GM15510 (cell line): Measurements from ENCODE around the gene GAK.

Experiments
- POLR2A ChIP-seq: IDR thresholded peaks from 3 replicates; pipeline ENCODE4 v1.6.1; 2011; ENCODE audit warnings: borderline replicate concordance; ENCODE audit not compliant: insufficient read length; ENCODE audit errors: extremely low read depth

GAK gene

DNA sequence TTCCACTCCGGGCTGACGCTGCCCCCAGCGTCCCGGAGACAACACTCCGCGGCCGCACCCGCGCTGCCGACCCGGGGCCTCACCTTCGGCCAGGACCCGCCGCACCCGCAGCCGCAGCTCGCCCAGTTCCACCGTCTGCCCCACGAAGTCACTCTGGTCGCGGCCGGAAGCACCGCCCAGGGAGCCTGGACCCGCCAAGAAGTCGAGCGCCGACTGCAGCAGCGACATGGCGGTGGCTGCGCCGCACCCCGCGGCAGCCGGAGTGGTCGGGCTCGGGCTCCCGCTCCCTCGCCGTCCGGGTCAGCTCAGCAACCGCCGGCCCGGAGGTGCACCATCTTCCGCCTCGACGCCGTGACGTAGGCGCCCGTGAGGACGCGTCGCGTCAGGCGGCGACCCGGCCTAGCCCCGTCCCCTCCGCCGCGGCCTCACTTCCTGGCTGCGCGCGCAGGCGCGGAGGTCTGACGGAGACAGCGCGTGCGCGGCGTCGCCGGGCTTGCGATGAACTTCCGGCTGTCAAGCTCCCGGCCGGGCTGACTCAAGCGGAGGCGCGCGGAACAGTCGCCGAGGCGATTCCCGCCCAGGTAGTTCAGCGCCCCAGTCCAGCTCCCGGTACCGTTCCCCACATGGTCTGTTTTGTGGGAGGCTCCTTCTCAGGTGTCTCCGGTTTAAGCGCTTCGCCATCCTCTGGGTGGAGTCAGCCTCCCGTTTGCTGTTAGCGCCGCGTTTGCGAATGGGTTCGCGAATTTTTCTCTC, at the start of gene GAK, which contains the start of gene TMEM175:
Gene GAK, minus strand, starts transcription at position 357 of the 753 bp plus-strand sequence. Its CDS starts 129 bp downstream, at position 228.
Gene TMEM175, plus strand, starts transcription at position 501 of the 753 bp plus-strand sequence. CDS start 15,280 bp downstream, outside the sequence.
- TF ChIP-seq POLR2A = peak; percentile 89

DNA sequence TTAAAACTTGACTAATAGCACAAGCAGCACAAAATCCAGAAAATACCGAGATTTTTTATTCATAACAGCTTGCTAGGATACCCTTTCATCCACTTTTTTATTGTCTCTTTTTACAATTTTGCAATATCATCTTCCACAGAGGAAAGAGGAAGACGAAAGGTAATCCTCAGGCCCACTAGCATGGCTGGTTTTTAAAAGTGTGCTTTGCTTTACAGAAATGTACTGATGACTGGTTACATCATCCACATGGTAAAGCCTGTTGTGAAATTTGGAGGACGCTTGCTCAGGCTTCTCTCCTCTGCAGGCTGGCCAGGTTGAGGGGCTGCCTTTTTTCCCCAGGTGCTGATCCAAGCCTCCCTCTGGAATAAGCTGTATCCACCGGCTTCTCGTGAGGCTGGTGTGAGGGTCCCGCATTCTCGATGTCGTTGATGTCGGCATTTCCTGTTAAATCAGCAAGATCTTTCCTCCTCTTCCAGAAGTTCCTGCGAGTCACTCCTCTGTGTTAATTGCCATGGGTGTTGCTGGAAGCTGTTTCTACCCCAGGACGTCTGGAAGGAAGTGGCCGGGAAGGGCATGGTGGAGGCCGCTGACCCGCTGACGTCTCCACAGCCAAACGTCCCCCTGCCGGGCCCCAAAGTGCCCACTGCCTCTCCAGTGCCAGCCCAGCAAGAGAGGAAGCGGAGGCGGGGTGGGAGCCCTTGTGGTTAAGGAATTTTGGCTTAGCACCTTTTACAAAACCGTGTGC, 47.0 kb upstream of the GAK start:
- no peak for TF ChIP-seq POLR2A

DNA sequence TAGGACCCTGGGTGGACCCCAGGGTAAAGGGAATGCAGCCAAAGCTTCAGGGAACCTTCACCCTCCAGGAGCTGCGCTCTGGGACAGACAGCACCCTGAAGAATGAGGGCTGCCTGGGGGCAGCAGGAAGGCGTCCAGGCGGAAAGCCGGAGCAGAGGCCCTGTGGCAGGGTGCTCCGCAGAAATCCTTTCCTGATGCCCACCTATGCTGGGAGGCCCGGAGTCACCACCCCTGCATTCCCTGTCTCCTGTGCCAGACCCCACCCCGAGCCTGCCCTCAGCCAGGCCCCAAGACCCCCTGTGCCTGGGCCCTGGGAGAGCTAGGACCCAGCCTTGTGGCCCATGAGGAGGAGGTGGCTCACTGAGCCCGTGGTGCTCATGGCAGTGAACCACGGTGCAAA, 42.6 kb upstream of the GAK start:
- no peak for TF ChIP-seq POLR2A

DNA sequence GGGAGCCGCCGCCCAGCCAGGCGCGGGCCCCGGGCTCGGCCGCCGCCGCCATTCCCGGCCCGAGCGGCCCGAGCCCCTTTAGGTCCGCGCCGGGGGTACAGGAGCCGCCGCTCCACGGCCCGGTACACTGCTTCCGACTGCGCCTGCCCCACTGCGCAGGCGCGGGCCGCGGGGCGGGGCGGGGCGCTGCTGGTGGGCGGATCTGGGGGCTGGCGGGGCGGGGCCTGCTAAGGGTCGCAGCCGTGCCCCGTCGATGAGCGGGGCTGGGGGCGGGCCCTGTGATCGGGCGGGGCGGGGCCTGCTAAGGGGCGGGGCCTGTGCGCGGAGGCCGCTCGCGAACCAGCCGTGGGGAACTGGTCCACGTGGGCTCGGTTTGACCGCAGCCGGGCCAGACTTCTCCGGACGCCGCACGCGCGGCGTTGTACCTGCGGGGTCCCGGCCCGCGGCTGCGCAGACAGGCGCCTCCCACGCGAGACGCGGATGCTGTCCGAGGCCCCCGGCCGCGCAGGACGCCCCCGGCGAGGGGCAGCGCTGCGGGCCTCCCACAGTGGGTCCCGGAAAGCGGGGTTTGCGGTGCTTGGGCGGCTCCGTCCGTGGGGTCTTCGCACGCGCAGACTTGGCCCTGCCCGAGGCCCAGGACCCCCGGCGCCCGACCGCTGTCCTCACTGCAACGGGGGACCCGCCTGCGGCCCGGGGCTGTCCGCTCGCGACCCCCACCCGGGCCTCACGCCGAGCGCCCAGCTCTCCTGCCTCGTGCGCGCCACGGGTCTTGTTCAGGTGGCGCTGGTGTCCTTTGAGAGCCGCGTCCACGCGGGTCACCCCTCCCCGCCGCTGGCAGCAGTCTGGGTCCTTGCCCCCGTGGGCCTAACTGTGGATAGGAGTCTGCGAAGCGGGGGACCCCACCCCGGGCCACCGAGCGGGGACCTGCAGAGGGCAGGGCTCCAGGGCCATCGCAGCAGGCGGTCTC, 41.6 kb upstream of the GAK start, which contains the start of gene DGKQ:
Gene DGKQ, minus strand, starts transcription at position 139 of the 967 bp plus-strand sequence. Its CDS starts 87 bp downstream, at position 52.
- TF ChIP-seq POLR2A = peak; percentile 73

DNA sequence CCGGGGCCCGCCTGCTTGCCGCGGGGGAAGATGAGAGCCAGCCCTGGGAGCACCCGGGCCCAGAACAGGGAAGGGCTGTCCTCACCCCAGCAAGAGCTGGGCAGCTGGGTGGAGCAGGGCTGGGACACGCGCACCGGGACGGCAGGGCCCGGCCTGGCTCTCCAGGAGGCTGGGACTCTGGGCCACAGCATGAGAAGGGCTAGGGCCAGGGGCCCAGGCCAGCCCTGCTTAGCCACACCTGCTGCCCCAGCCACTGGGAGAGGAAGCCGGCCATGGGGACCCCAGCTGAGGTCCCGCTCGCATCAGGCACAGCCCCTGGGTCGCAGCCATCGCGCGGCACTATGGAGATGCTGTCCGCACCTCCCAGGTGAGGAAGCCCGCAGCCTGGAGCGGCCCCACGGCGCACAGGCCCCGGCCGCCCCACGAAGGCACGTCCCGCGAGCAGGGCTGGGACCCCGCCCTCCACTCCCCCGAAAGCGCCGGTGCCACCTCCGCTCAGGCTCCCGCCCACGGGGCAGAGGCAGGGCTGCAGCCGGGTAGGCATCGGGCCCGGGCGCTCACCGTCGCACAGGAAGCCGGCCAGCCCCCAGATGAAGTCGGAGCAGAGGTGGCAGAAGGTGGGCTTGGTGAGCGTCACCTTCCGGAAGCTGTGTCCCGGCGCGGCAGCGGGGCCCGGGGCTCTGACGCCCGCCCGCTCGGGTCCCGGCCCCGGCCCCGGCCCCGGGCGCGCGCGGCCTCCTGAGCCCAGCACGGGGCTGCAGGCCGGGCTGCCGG, 40.7 kb upstream of the GAK start:
- TF ChIP-seq POLR2A = no peak

DNA sequence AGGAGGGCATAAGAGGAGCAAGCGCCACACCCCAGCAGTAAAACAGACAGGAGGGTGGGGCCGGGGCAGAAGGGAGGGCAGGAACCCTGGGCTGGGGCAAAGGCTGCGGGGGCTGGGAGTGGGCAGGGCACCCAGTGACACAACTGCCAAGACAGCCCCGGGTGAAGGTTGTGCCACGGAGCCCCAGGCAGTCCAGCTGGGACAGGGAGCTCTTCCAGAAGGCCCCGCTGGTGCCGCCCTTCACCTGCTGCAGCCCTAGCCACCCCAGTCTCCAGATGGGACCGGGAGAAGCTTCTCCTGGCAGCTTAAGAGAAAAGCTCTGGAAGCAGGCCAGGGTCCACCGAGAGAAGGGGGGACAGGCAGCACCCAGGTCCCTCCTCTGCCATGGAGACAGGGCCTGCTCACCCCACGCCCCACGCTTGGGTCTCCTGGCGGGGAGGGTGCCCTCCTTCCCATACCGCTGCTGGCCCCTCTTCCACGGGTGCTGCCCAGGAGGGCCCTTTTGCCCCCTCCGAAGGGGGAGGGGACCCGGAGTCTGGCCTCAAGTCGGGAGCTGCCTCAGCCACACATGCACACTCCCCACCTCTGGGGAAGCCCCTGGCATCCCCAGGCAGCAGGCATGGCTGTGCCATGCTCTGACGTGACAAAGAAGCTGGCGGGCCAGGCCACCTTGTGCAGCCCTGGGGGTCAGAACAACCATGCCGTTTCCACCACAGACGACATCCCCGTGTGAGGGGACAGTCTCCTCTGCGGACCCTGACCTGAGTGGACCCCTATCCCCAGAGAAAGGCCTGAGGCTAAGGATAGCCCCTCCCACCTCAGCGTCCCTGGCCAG, 39.8 kb upstream of the GAK start:
- no peak for TF ChIP-seq POLR2A

DNA sequence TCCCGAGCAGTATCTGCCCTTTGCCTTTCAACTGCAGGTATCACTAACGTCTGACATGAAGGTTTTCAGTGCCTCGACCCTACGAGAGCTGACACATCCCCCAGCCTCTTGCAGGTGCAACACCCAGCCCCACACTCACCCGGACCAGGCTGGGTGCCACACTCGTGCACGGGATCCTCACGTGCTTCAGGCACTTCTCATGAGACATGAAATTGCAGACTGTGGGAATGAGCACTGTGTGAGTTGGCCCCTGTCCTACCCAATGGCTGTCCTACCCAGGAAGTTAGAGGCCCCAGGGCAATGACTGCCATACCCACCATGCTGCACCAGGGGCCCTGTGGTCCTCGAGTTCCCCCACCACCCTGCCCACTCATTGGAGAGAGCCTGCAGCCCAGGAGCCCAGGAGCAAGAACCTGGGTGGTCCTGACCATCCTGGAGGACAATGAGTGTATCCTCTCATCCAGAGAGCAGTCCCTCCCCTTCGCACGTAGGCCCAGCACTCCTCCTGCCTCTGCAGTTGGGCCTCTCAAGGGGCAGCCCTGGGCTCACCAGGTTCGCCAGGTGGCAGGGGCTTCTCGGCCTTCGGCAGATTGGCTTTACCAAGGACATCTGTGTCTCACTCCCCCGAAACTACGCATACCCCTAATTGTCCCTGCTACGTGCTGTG, 38.9 kb upstream of the GAK start:
- no peak for TF ChIP-seq POLR2A

DNA sequence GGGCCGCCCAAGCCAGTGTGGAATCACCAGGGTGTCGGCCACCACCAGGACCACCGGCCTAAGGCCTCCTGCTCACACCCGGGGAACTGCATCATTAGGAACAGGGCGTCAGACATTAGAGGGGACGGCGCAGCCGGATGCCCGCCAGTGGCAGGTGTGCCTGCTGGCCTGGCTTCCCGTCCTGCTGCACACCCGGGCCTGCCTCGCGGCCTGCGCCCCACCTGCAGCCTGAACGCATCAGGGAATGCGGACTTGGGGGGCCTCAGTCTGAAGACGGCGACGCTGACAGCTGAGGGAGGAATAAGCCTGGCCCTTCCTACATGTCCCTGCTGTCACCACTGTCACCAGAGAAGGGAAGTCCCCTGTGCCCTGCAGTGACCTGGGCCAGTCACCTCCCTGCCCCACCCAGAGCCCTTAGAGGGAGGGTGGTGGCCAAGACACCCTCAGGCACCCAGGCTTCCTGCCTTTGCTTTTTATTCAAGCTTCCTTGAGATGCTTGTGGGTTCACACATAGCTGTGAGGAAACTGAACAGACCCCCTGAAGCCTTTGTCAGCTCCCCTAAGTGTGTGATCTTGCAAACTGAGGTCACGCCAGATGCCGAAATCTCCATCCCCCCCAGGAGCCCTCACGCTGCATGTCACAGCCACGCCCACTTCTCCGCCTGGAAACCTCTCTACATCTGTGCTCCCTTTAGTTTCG, 38.1 kb upstream of the GAK start:
- TF ChIP-seq POLR2A = no peak

DNA sequence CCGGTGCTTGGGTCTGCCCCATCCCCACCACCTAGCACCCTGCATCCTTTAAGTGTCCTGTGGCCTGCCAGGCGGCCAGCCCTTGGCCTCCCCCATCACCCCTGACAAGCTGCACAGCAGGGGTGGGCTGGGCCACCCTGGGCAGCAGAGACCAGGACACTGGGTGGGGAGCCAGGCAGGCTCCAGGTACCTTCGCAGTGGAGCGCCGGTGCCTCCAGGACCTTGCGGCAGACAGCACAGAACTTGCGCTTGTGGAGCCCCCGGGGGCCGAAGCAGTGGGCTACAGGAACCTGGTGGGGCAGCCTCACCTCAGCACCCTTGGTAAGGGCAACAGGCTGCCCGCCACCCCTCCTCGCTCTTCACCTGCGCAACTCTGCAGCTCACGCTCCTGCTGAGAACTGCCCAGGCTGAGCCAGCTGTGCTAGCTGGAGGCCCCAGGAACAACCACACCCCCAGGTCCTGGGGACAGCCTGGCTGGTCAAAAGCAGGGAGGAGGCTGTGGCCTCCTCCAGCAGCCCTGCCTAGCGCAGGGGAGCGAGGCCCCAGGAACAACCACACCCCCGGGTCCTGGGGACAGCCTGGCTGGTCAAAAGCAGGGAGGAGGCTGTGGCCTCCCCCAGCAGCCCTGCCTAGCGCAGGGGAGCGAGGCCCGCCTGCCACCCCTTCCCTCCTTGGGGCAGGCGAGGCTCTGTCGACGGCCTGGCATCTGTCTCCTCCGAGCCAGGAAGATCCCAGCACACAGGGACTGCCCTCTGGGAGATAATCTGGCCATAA, 36.7 kb upstream of the GAK start:
- TF ChIP-seq POLR2A = no peak

DNA sequence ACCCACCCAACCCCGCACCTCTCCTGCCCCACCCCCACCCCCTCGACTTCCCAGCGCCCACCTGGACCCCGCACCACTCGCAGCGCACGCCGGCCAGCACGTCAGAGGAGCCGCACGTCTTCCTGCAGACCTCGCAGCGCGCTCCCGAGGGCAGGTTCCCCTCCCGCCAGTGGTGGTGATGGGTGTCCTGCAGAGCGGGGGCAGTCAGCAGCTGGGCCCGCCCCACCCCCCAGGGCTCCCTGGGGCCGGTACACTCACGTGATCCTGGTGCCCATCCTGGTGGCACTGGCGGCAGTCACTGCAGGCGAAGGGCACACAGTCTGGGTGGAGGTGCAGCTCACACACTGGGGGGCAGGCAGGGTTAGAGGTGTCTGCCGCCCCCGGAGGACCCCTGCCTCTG, 36.1 kb upstream of the GAK start:
- TF ChIP-seq POLR2A = no peak
